ENCODE data around the gene SAMD11. TPM values are rescaled to one million over a fixed set of nuclear protein-coding genes. Genes with fewer than 3 reads are reported as not detected.

Gene SAMD11
- total RNA-seq, 1 experiment from 2014 or later = 13.5 TPM

DNA sequence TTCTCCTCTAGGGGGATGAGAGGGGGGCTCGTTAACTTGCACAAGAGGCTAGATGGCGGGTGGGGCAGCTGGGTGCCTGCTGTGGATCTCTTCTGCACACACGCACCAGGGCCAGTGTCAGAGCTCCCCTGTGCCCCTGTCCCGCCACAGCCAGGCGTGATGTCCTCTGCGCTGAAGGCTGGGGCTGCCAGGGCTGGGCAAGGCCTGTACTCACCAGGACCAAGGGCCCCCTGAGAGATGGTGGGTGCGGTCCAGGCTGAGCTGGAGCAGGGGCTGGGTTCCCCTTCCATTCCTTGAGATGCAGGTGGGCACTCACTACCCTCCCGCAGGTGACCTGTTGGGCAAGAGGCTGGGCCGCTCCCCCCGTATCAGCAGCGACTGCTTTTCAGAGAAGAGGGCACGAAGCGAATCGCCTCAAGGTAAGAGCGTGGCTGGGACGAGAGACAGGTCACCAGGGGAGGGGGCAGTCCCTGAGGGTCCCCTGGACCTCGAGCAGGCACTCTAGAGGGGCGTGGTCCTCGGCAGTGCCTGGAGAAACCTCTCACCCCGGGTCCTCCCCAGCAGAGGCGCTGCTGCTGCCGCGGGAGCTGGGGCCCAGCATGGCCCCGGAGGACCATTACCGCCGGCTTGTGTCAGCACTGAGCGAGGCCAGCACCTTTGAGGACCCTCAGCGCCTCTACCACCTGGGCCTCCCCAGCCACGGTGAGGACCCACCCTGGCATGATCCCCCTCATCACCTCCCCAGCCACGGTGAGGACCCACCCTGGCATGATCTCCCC lies 15.2 kb downstream of the SAMD11 start:
- no peaks in the 10 kb centered on the region for H3K9me3 ChIP-seq (ENCODE audit: control insufficient read depth, low read depth, low read length)
- H2BK120ac ChIP-seq (ENCODE audit: low read depth, low read length, poor library complexity, severe bottlenecking) = no peak overlapping the region
- H2AFZ ChIP-seq (ENCODE audit: low read length) = no peak overlapping the region
- H3K4me1 Mint-ChIP-seq = peaks cover 9 to 40% of the 10 kb centered on the region in 2 experiments
- peak; percentile 79 for DNase-seq
- H3K27ac Mint-ChIP-seq = no peak overlapping the region
- H2BK20ac ChIP-seq (ENCODE audit: low read depth, low read length, poor library complexity, severe bottlenecking) = no peak overlapping the region
- H4K8ac ChIP-seq (replicated peaks; ENCODE audit: insufficient read length, low read depth, low read length) = no peak overlapping the region
- peaks cover 72% of the 10 kb centered on the region for H3K27me3 Mint-ChIP-seq (ENCODE audit: low read depth)
- H3K4me3 Mint-ChIP-seq = peak overlapping the region in 1 of 2 experiments; percentile 20; a peak in 1 of 5 replicates
- peaks cover 0 to 2% (median 0%) of the 10 kb centered on the region in 3 experiments; a peak in 1 of 7 replicates for H3K36me3 Mint-ChIP-seq (ENCODE audit: insufficient read depth in 1 of 3, low read depth in 3 of 3)
- H3K56ac ChIP-seq (ENCODE audit: insufficient read length, low read depth, low read length) = no peak overlapping the region
- H3K4me1 ChIP-seq (ENCODE audit: insufficient read depth, low read length) = no peaks in the 10 kb centered on the region
- no peaks in the 10 kb centered on the region for H3K9me3 Mint-ChIP-seq
- H3K9ac ChIP-seq (ENCODE audit: extremely low read depth, insufficient read length, low read length) = no peak overlapping the region
- H4K5ac ChIP-seq (ENCODE audit: insufficient read length, low read depth, low read length) = no peak overlapping the region
- H4K91ac ChIP-seq (ENCODE audit: insufficient read length, low read depth, low read length) = no peak overlapping the region
- no peak overlapping the region for H3K4ac ChIP-seq (ENCODE audit: low read depth, low read length)
- peaks cover 51% of the 10 kb centered on the region for H3K27me3 ChIP-seq (ENCODE audit: insufficient read depth, low read length)
- no peak overlapping the region for H3K14ac ChIP-seq (ENCODE audit: insufficient read depth, low read length)
- WGBS (ENCODE audit: extremely low coverage, insufficient read length, low lambda C conversion rate) = no CpG with 5 or more reads among the region's 30 CpGs
- no peak overlapping the region for H3K23ac ChIP-seq (ENCODE audit: insufficient read length, low read depth, low read length)
- TF ChIP-seq, protein P1, sequence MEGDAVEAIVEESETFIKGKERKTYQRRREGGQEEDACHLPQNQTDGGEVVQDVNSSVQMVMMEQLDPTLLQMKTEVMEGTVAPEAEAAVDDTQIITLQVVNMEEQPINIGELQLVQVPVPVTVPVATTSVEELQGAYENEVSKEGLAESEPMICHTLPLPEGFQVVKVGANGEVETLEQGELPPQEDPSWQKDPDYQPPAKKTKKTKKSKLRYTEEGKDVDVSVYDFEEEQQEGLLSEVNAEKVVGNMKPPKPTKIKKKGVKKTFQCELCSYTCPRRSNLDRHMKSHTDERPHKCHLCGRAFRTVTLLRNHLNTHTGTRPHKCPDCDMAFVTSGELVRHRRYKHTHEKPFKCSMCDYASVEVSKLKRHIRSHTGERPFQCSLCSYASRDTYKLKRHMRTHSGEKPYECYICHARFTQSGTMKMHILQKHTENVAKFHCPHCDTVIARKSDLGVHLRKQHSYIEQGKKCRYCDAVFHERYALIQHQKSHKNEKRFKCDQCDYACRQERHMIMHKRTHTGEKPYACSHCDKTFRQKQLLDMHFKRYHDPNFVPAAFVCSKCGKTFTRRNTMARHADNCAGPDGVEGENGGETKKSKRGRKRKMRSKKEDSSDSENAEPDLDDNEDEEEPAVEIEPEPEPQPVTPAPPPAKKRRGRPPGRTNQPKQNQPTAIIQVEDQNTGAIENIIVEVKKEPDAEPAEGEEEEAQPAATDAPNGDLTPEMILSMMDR (conservative IDR thresholded peaks at IDR 0.05) = peak; percentile 51
- H4K20me1 ChIP-seq (ENCODE audit: control insufficient read depth, insufficient read depth, insufficient read length) = no peaks in the 10 kb centered on the region
- no peak overlapping the region for H3K27ac ChIP-seq (ENCODE audit: insufficient read length, low read depth, low read length)
- H3K23me2 ChIP-seq (ENCODE audit: insufficient read length, low read depth, low read length, poor library complexity, severe bottlenecking) = peaks cover 6% of the 10 kb centered on the region
- H3T11ph ChIP-seq (ENCODE audit: low read length) = no peak overlapping the region
- no peak overlapping the region for H3K4me2 ChIP-seq (ENCODE audit: insufficient read depth, insufficient read length, low read length)
- no peaks in the 10 kb centered on the region for H3K79me2 ChIP-seq (ENCODE audit: insufficient read depth, low read length)
- H2BK15ac ChIP-seq (ENCODE audit: low read depth, low read length) = no peak overlapping the region
- H2AK5ac ChIP-seq (ENCODE audit: insufficient read length, low read length) = no peak overlapping the region
- no peaks in the 10 kb centered on the region for H3K79me1 ChIP-seq (ENCODE audit: insufficient read depth, low read depth, low read length, poor library complexity, severe bottlenecking)
- no peak overlapping the region for H2BK5ac ChIP-seq (ENCODE audit: insufficient read length, low read length)
- no peak overlapping the region for H3K18ac ChIP-seq (ENCODE audit: insufficient read length, low read depth, low read length)
- no peak overlapping the region for H2BK12ac ChIP-seq (ENCODE audit: insufficient read length, low read depth, low read length)

Data from H9 (cell line).